ENCODE results near the gene SLC26A4. TPM values are rescaled to one million over a fixed set of nuclear protein-coding genes. Genes with fewer than 3 reads are reported as not detected.

The SLC26A4 gene
- total RNA-seq, 1 experiment from 2014 or later, result 0.22 TPM

DNA sequence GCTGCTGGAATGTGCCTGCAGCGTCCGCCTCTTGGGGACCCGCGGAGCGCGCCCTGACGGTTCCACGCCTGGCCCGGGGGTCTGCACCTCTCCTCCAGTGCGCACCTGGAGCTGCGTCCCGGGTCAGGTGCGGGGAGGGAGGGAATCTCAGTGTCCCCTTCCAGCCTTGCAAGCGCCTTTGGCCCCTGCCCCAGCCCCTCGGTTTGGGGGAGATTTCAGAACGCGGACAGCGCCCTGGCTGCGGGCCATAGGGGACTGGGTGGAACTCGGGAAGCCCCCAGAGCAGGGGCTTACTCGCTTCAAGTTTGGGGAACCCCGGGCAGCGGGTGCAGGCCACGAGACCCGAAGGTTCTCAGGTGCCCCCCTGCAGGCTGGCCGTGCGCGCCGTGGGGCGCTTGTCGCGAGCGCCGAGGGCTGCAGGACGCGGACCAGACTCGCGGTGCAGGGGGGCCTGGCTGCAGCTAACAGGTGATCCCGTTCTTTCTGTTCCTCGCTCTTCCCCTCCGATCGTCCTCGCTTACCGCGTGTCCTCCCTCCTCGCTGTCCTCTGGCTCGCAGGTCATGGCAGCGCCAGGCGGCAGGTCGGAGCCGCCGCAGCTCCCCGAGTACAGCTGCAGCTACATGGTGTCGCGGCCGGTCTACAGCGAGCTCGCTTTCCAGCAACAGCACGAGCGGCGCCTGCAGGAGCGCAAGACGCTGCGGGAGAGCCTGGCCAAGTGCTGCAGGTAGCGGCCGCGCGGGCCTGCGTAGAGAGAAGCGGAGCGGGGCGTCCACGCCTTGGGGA lies 645 bp downstream of the SLC26A4 start (continued):
- TF ChIP-seq FOXJ3 (CRISPR knock-in tag; IDR thresholded peaks at IDR 0.05; ENCODE audit: borderline replicate concordance) (no peak), ZNF219 (CRISPR knock-in tag; IDR thresholded peaks at IDR 0.05; ENCODE audit: borderline replicate concordance) (no peak), PRRX2 (CRISPR knock-in tag; IDR thresholded peaks at IDR 0.05) (no peak), NFYB (CRISPR knock-in tag; conservative IDR thresholded peaks at IDR 0.05; ENCODE audit: low read depth) (no peak), NFE2L1 (CRISPR knock-in tag; IDR thresholded peaks at IDR 0.05) (no peak), ETV6 (CRISPR knock-in tag; IDR thresholded peaks at IDR 0.05) (peak; percentile 31; the same call in 1 of the 2 replicates), SOX15 (CRISPR knock-in tag; IDR thresholded peaks at IDR 0.05) (no peak), ZNF671 (CRISPR knock-in tag; IDR thresholded peaks at IDR 0.05) (no peak), TEAD1 (CRISPR knock-in tag; IDR thresholded peaks at IDR 0.05) (no peak), NR2C2 (CRISPR knock-in tag; IDR thresholded peaks at IDR 0.05) (peak; percentile 46; the same call in 1 of the 2 replicates), TEAD4 (CRISPR knock-in tag; IDR thresholded peaks at IDR 0.05) (no peak), NFATC4 (CRISPR knock-in tag; IDR thresholded peaks at IDR 0.05) (no peak), CREM (CRISPR knock-in tag; IDR thresholded peaks at IDR 0.05) (no peak), ZNF232 (CRISPR knock-in tag; IDR thresholded peaks at IDR 0.05) (no peak), ZNF416 (CRISPR knock-in tag; IDR thresholded peaks at IDR 0.05) (no peak)
- TF ChIP-seq, protein P1, sequence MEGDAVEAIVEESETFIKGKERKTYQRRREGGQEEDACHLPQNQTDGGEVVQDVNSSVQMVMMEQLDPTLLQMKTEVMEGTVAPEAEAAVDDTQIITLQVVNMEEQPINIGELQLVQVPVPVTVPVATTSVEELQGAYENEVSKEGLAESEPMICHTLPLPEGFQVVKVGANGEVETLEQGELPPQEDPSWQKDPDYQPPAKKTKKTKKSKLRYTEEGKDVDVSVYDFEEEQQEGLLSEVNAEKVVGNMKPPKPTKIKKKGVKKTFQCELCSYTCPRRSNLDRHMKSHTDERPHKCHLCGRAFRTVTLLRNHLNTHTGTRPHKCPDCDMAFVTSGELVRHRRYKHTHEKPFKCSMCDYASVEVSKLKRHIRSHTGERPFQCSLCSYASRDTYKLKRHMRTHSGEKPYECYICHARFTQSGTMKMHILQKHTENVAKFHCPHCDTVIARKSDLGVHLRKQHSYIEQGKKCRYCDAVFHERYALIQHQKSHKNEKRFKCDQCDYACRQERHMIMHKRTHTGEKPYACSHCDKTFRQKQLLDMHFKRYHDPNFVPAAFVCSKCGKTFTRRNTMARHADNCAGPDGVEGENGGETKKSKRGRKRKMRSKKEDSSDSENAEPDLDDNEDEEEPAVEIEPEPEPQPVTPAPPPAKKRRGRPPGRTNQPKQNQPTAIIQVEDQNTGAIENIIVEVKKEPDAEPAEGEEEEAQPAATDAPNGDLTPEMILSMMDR (IDR thresholded peaks at IDR 0.05), result no peak
- TF ChIP-seq, protein P2, sequence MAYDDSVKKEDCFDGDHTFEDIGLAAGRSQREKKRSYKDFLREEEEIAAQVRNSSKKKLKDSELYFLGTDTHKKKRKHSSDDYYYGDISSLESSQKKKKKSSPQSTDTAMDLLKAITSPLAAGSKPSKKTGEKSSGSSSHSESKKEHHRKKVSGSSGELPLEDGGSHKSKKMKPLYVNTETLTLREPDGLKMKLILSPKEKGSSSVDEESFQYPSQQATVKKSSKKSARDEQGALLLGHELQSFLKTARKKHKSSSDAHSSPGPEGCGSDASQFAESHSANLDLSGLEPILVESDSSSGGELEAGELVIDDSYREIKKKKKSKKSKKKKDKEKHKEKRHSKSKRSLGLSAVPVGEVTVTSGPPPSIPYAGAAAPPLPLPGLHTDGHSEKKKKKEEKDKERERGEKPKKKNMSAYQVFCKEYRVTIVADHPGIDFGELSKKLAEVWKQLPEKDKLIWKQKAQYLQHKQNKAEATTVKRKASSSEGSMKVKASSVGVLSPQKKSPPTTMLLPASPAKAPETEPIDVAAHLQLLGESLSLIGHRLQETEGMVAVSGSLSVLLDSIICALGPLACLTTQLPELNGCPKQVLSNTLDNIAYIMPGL (CRISPR knock-in tag; IDR thresholded peaks at IDR 0.05), result peak; percentile 63; the same call in 1 of the 2 replicates
- TF ChIP-seq, protein P3, sequence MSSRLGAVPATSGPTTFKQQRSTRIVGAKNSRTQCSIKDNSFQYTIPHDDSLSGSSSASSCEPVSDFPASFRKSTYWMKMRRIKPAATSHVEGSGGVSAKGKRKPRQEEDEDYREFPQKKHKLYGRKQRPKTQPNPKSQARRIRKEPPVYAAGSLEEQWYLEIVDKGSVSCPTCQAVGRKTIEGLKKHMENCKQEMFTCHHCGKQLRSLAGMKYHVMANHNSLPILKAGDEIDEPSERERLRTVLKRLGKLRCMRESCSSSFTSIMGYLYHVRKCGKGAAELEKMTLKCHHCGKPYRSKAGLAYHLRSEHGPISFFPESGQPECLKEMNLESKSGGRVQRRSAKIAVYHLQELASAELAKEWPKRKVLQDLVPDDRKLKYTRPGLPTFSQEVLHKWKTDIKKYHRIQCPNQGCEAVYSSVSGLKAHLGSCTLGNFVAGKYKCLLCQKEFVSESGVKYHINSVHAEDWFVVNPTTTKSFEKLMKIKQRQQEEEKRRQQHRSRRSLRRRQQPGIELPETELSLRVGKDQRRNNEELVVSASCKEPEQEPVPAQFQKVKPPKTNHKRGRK (CRISPR knock-in tag; IDR thresholded peaks at IDR 0.05; ENCODE audit: borderline replicate concordance), result 0 out of 2 replicates have a peak, but pooled peaks have one; percentile 52
- TF ChIP-seq, protein P4, sequence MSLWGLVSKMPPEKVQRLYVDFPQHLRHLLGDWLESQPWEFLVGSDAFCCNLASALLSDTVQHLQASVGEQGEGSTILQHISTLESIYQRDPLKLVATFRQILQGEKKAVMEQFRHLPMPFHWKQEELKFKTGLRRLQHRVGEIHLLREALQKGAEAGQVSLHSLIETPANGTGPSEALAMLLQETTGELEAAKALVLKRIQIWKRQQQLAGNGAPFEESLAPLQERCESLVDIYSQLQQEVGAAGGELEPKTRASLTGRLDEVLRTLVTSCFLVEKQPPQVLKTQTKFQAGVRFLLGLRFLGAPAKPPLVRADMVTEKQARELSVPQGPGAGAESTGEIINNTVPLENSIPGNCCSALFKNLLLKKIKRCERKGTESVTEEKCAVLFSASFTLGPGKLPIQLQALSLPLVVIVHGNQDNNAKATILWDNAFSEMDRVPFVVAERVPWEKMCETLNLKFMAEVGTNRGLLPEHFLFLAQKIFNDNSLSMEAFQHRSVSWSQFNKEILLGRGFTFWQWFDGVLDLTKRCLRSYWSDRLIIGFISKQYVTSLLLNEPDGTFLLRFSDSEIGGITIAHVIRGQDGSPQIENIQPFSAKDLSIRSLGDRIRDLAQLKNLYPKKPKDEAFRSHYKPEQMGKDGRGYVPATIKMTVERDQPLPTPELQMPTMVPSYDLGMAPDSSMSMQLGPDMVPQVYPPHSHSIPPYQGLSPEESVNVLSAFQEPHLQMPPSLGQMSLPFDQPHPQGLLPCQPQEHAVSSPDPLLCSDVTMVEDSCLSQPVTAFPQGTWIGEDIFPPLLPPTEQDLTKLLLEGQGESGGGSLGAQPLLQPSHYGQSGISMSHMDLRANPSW (CRISPR knock-in tag; conservative IDR thresholded peaks at IDR 0.05; ENCODE audit: low read depth), result no peak
- TF ChIP-seq, protein P5, sequence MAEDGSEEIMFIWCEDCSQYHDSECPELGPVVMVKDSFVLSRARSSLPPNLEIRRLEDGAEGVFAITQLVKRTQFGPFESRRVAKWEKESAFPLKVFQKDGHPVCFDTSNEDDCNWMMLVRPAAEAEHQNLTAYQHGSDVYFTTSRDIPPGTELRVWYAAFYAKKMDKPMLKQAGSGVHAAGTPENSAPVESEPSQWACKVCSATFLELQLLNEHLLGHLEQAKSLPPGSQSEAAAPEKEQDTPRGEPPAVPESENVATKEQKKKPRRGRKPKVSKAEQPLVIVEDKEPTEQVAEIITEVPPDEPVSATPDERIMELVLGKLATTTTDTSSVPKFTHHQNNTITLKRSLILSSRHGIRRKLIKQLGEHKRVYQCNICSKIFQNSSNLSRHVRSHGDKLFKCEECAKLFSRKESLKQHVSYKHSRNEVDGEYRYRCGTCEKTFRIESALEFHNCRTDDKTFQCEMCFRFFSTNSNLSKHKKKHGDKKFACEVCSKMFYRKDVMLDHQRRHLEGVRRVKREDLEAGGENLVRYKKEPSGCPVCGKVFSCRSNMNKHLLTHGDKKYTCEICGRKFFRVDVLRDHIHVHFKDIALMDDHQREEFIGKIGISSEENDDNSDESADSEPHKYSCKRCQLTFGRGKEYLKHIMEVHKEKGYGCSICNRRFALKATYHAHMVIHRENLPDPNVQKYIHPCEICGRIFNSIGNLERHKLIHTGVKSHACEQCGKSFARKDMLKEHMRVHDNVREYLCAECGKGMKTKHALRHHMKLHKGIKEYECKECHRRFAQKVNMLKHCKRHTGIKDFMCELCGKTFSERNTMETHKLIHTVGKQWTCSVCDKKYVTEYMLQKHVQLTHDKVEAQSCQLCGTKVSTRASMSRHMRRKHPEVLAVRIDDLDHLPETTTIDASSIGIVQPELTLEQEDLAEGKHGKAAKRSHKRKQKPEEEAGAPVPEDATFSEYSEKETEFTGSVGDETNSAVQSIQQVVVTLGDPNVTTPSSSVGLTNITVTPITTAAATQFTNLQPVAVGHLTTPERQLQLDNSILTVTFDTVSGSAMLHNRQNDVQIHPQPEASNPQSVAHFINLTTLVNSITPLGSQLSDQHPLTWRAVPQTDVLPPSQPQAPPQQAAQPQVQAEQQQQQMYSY (CRISPR knock-in tag; IDR thresholded peaks at IDR 0.05), result no peak
- TF ChIP-seq, protein P6, sequence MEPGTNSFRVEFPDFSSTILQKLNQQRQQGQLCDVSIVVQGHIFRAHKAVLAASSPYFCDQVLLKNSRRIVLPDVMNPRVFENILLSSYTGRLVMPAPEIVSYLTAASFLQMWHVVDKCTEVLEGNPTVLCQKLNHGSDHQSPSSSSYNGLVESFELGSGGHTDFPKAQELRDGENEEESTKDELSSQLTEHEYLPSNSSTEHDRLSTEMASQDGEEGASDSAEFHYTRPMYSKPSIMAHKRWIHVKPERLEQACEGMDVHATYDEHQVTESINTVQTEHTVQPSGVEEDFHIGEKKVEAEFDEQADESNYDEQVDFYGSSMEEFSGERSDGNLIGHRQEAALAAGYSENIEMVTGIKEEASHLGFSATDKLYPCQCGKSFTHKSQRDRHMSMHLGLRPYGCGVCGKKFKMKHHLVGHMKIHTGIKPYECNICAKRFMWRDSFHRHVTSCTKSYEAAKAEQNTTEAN (CRISPR knock-in tag; IDR thresholded peaks at IDR 0.05), result no peak
- TF ChIP-seq, protein P7, sequence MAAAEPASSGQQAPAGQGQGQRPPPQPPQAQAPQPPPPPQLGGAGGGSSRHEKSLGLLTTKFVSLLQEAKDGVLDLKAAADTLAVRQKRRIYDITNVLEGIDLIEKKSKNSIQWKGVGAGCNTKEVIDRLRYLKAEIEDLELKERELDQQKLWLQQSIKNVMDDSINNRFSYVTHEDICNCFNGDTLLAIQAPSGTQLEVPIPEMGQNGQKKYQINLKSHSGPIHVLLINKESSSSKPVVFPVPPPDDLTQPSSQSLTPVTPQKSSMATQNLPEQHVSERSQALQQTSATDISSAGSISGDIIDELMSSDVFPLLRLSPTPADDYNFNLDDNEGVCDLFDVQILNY (CRISPR knock-in tag; IDR thresholded peaks at IDR 0.05), result peak; percentile 70; the same call in 1 of the 2 replicates
- TF ChIP-seq, protein P8, sequence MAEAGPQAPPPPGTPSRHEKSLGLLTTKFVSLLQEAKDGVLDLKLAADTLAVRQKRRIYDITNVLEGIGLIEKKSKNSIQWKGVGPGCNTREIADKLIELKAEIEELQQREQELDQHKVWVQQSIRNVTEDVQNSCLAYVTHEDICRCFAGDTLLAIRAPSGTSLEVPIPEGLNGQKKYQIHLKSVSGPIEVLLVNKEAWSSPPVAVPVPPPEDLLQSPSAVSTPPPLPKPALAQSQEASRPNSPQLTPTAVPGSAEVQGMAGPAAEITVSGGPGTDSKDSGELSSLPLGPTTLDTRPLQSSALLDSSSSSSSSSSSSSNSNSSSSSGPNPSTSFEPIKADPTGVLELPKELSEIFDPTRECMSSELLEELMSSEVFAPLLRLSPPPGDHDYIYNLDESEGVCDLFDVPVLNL (CRISPR knock-in tag; IDR thresholded peaks at IDR 0.05; ENCODE audit: borderline replicate concordance, low read depth), result peak; percentile 69; the same call in 1 of the 2 replicates

All from WTC11 (cell line).